GM19240 (cell line): ENCODE results near the gene PPP3CA.
"Not testable (repeated sequence)": the region's sequence is repeated elsewhere in the genome, so short reads cannot be mapped to it uniquely, and the experiment has no call there.

ENCODE experiments used
- DNase-seq: peaks from one replicate; pipeline ENCODE4 v3.0.0; 2011; ENCODE audit warnings: low spot score; ENCODE audit not compliant: insufficient read length

The PPP3CA gene

DNA sequence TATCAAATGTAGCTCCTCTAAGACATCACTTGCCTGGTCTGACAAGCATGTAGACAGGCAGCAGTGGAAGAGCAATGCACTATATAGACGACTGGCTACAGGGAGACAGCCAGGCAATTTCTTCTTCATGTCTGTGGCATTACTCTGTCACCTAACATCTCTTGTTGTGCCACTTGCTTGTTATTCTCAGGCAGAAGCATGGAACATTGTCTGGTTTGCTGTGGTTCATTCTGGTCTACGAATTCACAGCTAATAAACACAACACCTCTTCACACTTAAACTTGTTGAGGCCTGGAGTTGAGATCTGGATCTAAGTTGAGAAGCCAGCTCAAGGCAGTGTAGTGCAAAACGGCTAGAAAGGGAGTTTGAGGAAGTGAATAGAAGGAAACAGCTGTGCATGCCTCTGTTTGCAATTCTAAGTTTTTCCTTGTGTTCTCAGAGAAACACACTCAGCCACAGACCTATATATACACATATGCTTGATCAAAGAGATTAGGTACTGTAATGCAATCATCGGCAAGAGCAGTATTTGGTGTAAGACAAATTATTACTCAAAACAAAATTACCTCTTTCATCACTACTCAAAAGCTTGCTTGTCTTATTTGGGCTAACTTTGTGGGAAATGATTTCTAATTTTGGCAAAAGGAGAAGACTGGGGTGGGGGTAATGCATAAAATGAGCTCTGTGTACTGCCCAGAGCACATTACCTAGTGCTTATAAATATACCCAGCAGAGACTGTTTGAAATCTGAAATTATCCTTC, 243.8 kb downstream of the PPP3CA start:
- no peak for DNase-seq

DNA sequence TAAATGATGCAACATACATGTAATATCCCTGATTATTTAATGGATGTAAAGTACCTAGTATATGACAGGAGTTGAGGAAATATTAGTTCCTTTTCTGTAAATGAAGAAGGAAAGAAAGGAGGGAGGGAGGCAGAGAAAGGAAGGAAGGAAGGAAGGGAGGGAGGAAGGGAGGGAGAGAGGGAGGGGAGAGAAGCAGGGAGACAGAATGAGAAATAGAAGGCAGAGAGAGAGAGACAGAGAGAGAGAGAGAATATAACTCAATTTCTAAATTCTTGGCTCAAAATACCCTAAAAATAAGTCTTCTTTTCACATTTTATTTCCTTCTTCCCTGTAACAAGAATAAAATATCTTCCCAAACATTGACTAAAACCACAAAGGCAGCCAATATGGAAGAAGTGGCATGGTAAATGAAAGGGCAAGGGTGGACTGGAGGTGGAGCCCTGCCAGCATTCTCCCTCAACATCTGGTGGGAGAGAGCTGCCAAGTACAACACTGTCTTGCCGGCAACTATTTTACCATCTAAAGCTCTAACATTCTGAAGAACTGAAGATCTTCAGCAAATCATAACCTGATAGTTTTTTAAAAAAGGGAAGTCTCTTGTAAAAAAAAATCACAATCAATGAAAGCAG, 245.1 kb downstream of the PPP3CA start:
- no peak for DNase-seq

DNA sequence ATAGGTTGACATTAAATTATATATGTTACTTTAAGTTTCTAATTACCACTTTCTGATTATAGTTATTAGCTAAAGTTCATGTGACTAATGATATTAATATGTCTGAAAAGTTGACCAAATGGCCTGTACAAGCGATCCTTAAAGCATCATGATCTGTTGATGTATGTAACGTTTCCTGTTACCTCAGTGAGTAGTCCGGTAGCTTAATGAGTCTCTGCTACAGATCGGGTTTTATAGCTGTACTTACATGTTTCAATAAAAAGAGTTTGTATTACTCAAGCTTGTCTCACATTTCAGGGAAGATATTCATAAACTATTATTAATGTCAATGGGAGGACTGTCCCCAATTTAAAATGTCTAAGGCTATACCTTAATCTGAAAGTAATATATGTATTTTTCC, 246.3 kb downstream of the PPP3CA start:
- no peak for DNase-seq

DNA sequence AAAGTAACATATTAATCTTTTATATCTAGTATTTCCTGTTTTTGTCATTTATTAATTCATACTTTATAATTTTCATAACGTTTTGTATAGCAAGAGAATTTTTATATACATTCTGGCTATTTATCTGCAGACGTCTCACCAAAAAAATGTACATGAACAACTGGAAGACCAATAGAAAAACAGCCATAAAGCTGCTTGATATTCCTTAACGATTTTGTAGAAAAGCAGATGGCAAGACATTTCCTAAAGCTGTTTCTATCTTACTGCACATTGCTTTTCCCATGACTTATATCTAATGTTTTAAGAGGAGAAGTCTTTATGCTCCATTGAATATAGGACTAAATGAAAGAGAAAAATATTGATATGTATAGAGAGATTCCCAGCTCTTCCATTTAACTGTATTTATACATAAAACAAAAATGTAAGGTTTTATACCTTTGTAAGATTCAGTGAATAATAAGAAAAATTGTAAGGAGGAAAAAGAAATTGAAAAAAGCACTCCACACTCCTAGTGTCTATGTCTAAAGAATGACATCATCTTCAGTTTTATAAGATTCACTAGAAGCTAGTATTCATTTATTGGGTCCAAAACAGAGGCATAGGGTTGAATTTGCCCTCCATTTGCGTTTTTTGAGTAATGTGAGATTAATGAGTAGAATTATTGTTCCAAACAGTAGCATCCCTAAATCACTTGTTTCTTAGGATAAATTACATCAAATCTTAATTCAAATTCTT, 248.5 kb downstream of the PPP3CA start:
- DNase-seq, result no peak

DNA sequence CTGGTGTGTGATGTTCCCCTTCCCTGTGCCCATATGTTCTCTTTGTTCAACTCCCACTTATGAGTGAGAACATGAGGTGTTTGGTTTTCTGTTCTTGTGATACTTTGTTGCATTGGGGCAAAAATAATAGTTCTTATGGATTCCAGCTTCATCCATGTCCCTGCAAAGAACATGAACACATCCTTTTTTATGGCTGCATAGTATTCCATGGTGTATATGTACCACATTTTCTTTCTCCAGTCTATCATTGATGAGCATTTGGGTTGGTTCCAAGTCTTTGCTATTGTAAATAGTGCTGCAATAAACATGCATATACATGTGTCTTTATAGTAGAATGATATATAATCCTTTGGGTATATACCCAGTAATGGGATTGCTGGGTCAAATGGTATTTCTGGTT, 254.7 kb downstream of the PPP3CA start:
- DNase-seq, result not testable (repeated sequence)

DNA sequence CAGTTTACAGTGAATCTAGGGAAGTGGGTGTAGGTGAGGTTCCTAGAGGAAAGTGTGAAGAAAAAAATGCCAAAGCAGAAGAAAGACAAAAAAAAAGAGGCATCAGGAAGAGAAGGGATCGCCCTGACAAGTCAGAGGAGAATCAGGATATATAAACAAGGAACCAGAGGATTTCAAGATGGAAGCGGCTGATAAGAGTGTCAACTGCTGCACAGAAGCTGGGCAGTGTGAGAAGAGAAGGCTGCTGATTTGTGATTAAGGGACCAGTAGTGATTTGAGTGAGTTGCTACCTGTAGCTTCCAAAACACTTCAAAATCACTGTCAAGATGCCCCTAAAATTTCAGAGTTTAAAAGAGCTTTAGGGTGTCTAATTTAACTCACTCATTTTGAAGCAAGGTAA, 258.2 kb downstream of the PPP3CA start:
- DNase-seq, result no peak

DNA sequence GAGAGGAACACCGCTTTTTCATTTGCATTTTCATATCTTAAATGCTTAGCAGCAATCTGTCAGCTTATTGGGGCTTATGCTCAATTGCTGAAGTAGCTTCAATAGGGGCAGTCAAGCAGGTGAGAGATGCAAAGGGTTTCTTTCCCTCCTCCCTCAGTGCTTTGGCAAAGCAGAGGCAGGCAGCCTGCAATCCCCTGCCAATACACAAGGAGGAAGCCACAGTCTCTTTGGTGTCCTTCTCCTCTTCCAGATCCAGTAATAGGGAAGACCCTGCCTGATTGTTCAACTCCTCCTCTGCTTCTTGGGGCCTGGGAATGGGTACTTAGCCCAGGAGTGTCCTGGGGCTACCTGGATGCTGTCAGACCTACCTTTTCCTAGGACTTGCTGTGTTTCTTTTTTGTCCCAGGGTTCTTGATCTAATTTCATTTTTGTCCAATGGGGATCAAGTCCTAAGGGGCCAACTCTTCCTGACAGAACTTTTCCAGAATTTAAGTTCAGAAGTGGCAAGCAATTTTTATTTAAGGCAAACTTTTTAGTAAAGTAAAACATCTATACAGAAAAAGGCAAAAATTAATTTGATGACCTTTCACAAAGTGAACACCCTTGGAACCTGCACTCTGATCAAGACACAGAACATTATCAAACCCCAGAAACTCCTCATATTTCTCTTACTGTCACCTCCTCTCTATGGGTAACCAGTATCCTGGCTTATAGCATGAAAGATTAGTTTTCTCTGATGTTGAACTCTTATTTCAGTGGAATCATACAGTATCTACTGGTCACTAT, 260.3 kb downstream of the PPP3CA start:
- no peak for DNase-seq

DNA sequence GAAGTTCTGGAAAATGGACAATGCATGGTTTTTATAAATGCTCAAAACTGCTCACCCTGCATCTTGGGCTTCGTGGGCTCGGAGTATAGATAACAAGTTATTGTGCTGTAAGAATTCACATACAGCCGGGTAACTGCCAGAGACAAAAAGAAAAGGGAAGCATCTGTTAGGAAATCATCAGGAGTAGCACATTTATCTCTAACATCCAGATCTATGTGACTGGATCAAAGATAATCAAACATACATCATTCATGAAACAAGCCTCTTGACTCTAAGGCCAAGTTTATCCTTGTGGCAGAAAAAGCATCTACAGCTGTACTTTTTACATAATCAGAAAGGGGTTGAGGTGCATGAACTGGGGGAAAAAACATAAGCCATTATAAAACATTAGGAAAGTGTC, 264.2 kb downstream of the PPP3CA start:
- no peak for DNase-seq

DNA sequence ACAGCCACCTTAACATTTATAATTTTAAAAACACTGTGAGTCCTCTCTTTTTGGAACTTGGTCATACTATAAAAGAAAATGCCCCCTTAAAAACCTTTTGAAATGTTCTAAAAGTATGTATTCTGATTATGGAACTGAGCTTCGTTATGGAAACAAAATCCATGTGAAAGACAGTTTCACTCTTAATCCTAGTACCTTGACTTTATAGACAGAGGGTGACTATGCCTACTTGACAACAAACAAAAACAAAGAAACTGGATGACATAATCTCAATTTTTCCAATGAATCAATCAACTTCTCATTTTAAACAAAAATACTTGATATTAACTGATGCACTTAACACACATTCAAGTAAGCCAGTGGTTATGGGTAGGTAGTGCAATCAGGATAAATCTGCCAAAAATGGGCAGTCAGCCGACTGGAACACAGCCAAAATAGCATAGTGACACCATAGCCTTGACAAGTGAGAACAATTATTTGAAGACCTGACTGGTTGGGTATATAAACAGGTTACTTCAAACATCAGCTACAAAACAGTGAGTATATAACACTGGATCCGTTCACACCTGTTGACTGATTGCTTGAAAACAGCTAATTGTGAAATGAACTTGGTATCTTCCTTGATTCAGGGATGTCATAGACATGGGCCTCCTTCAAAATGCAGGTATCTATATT, 265.5 kb downstream of the PPP3CA start:
- DNase-seq, result no peak

DNA sequence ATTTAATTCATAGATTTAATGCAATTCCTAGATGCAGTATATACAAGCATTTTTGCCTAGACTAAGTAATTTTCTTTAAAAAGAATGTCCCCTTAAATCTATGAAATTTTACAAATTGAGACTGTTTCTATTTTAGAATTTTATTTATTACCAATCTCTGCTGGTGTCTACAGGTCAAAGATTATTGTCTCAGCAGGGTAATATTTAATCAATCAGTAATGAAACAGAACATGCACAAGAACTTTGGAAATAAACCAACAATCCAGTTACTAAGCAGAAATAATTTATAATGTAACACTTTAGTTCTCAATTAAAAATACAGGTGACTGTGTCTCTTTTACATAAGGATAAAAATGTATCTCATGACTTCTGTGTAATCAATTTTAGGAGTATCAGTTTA, 266.2 kb downstream of the PPP3CA start:
- no peak for DNase-seq

DNA sequence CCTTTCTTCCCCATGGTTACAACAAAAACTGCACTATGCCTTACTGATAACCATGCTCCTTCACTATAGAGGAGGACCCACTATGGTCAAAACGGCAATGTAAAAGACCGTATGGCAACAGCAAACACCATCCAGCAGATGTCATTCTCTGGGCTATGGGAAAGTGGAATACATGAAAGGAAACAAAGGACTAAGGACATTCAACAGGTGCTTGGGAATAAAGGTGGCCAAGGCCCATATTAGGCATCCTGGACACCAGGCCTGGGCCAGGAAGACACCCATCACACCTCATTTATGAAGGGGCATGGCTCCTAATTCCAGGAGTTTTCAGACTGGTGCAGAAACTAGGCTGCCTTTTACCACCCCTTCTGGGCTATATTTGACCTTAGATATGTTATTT, 268.4 kb downstream of the PPP3CA start:
- DNase-seq, result no peak

DNA sequence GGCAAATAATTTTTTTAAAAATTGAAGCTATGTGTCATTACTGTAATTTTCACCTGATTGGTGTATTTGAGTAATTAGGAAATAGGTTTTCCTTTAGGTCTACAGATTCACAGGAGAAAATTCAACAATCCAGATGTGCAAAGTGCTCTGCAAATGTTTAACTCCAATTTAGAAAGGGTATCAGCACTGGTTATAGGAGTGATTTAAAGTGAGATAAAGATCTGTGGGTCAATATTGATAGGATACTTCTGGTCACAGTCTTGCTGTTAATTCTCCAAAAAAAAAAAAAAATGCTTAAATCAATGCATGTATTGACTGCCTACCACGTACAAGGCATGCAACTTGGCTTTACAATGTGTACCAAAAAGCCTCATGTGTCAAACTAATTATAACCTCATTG, 271.3 kb downstream of the PPP3CA start:
- DNase-seq, result no peak

DNA sequence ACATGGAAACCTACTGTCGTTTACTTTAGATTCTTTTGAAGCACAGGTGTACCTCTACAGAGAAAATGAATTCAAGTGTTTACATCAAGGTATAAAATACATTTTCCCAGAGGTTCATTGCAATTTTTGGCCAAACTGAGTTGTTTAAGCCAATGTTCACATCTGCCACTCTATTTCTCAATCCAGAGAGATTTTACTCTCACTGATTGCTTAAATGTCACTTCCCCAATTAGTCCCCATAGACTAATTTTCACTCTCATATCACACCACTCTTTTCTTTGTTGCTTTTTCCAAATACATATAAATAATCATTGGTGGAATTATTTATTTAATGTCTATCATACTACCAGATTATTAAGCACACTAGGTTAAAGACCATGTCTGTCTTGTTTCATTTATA, 271.8 kb downstream of the PPP3CA start:
- DNase-seq, result no peak

DNA sequence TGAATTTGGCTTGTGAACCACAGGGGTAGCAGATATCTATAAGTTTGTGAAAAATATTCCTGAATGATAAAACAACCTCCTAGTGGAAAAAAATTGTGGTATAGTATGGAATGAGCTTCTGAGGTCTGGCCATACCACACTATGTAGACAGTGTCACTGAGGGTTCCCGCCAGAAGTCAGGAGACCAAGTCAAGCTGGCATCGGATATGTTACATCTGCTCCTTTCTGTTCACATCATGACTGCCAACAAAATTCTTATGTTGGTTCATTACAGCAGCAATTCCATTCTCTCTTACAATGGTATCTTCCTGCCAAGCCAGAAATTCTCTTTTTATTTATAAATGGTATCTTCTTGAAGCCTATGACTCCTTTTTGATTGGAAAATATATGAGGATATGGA, 273.0 kb downstream of the PPP3CA start:
- no peak for DNase-seq

DNA sequence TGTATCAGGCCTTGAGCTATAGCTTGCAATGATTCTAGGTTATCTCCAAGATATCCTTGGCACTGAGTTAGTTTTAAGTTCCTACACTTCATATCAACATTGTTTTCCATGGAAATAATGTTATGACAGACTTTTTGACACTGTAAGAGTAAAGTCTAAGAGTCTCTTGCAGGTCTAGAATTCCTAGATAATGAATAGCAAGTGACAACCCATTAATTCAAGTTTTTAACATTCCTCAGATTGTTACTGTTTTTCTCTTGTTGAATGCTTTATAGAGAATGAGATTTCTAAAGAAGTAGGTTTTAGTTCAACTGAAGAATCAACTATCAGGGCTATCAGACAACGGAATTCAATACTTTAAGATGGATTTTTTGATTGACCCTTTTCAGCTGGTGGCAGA, 276.1 kb downstream of the PPP3CA start:
- DNase-seq, result no peak

DNA sequence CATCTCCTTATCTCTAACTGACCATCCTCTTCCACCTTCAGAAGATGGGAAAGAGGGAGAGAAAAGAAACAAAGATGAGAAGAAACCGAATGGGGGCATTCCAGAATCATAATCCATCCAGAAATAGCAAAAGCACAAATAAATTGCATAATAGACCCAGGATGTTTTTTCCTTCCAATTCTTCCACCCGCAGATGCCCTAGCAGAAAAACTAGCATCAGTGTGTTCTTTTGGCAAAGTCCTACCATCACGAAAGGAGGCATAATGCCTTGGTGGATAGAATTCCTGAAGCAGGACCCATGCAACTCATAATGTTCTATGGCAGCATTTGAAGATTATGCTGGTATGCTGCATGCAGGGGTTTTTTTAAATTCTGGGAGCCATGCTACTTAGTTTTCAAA, 279.2 kb downstream of the PPP3CA start:
- DNase-seq, result no peak

DNA sequence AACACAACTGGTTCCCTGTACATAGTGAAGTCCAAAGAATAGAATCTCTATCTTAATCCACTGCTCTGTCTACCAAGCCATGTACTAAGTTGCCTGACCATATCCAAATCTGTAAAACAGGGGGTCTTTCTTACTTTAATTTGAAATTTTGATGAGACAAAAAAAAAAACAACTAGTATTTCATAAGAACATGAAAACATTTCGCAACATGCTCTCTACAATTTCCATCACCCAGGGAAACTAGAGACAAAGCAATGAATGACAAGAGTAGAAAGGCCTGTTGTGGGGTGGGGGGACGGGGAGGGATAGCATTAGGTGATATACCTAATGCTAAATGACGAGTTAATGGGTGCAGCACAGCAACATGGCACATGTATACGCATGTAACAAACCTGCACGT, 279.9 kb downstream of the PPP3CA start:
- no peak for DNase-seq

DNA sequence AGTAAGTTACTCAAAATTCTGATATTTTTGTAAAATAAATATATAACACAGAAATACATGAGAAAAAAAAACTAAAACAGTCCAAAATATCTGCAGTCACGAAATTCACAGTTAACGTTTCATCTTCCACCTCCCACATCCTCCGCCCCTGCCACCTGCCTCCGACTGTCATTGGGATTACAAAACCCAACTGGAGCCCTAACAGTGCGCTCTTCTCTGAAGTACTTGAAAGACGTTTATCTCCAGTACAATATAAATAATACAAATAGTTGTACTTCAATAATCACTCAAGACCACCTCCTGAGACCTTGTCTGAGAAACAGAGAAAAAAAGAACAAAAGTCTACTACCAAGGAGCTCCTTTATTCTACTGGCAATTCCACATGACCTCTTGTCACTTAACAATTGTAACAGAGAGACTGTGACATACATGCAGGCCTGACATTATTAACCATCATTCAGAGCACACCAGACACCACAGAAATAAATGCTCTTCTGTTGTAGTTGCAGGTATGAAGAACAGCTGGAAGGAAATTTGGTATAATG, 280.6 kb downstream of the PPP3CA start:
- DNase-seq, result no peak

DNA sequence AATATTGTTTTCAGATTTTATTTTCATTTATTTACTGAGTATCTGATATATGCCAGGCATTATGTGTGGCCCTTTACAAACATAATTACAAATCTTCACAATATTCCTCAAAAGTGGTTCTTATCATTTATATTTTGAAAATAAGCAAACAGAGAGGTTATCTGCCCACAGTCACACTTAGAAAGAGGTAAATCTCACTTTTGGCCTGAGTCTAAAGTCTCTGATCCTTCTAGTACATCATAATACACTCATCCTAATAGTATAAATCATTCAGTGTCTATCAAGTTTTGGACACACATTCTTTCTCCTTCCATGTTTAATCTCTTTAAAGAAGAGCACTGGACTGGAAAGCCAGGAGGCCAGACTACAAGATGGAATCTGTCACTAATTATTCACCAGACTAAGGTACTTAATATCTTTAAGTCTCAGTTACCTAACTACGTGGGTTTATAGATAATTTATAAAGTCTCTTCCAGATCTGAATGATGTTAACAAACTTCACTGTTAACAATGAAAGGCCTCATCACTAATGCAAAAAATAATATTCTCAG, 281.3 kb downstream of the PPP3CA start:
- no peak for DNase-seq

DNA sequence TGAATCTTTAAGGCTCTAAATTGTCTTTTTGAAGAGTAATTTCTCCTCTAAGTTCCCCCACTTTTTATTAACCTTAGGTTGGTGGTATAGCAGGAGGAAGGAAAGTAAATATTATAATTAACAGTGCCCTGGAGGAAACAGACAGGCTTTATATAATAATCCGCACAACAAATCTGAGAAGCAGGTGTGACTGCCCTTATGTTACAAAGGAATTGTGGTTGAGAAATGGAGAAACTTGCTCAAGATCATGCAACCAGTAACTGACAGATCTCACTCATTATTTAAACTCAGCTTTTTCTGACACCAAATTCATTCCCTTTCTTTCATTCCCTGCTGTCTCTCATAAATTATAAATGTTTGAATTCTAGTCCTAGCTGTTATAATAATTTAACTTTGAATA, 282.0 kb downstream of the PPP3CA start:
- no peak for DNase-seq
